H1 (cell line): Measurements from ENCODE around the gene METTL22. TPM values are rescaled to one million over a fixed set of nuclear protein-coding genes. Genes with fewer than 3 reads are reported as not detected.

Experiments
- CTCF ChIA-PET: fragments of 300-600 bp; sonication (Branson Sonifier 250); formaldehyde crosslinking; loops from one replicate; lab custom pipeline; 2021; ENCODE audit not compliant: partially characterized antibody; lab: Charles Lee
- POLR2A ChIA-PET: fragments of 300-600 bp; sonication (Branson Sonifier 250); formaldehyde crosslinking; loops from one replicate; lab custom pipeline; 2021; ENCODE audit warnings: inconsistent platforms; ENCODE audit not compliant: partially characterized antibody; lab: Charles Lee
- DNase-seq, 2 experiments: peaks; one replicate each; pipeline versions ENCODE4 v3.0.0 to v3.0.0-alpha.2; 2010 to 2022; ENCODE audit warnings: low spot score in 2 of 2, low read depth in 1 of 2, mixed read lengths in 1 of 2
- FAIRE-seq: peaks from 2 replicates; lab custom pipeline; 2011; peaks lifted over from hg19 to GRCh38; lab: Jason Lieb, UNC
- H2AFZ ChIP-seq: 2 replicates; pipeline ENCODE4 v1.8.1; 2012; ENCODE audit warnings: low read length, inconsistent platforms
- H2AK5ac ChIP-seq: 2 replicates; pipeline ENCODE4 v1.6.1; 2013; ENCODE audit warnings: low read depth, low read length
- H2BK120ac ChIP-seq: replicated peaks from 2 replicates; pipeline ENCODE3; 2013; ENCODE audit warnings: low read depth, low read length, inconsistent platforms
- H2BK12ac ChIP-seq: 2 replicates; pipeline ENCODE4 v1.6.1; 2013; ENCODE audit warnings: low read depth, low read length
- H2BK15ac ChIP-seq: 2 replicates; pipeline ENCODE4 v1.6.1; 2013; ENCODE audit warnings: low read length
- H2BK20ac ChIP-seq: 2 replicates; pipeline ENCODE4 v1.6.1; 2013; ENCODE audit warnings: low read length
- H2BK5ac ChIP-seq: 2 replicates; pipeline ENCODE4 v1.6.1; 2013; ENCODE audit warnings: low read depth, low read length
- H3K14ac ChIP-seq: 2 replicates; pipeline ENCODE4 v1.6.1; 2013; ENCODE audit warnings: inconsistent platforms; ENCODE audit not compliant: insufficient read length
- H3K18ac ChIP-seq: 2 replicates; pipeline ENCODE4 v1.6.1; 2013; ENCODE audit warnings: low read length; ENCODE audit errors: extremely low read depth
- H3K23ac ChIP-seq: 2 replicates; pipeline ENCODE4 v1.6.1; 2013; ENCODE audit warnings: inconsistent platforms; ENCODE audit not compliant: insufficient read length
- H3K23me2 ChIP-seq: 2 replicates; pipeline ENCODE4 v1.6.1; 2013; ENCODE audit warnings: low read depth, low read length
- H3K27ac ChIP-seq: 2 replicates; pipeline ENCODE4 v1.6.1; 2011; ENCODE audit warnings: low read depth, low read length, inconsistent platforms
- H3K27me3 ChIP-seq, 4 experiments: replicated peaks in 1 of 4; 1 replicate in 1 of 4; 2 replicates in 3 of 4; pipeline versions ENCODE4 v1.6.1 to v1.8.1; 2011 to 2013; ENCODE audit warnings: low read length in 3 of 4, mild to moderate bottlenecking in 3 of 4, inconsistent platforms in 2 of 4, mixed read lengths in 2 of 4, moderate library complexity in 1 of 4; ENCODE audit not compliant: control insufficient read depth in 3 of 4, insufficient read depth in 3 of 4; ENCODE audit errors: extremely low read depth in 1 of 4
- H3K36me3 ChIP-seq, 4 experiments: 2 replicates each; pipeline versions ENCODE4 v1.6.1 to v1.8.1; 2011 to 2013; ENCODE audit warnings: mild to moderate bottlenecking in 4 of 4, low read length in 3 of 4, moderate library complexity in 2 of 4, control low read depth in 1 of 4, inconsistent platforms in 1 of 4; ENCODE audit not compliant: insufficient read depth in 4 of 4, control insufficient read depth in 2 of 4
- H3K4ac ChIP-seq: replicated peaks from 2 replicates; pipeline ENCODE3; 2013; ENCODE audit warnings: low read length, low read depth, mixed read lengths, inconsistent platforms; ENCODE audit not compliant: insufficient read length
- H3K4me1 ChIP-seq, 4 experiments: replicated peaks in 1 of 4; 1 replicate in 1 of 4; 2 replicates in 3 of 4; pipeline versions ENCODE4 v1.6.1 to v1.8.1; 2011 to 2013; ENCODE audit warnings: low read length in 3 of 4, inconsistent platforms in 2 of 4, mixed read lengths in 1 of 4; ENCODE audit not compliant: insufficient read depth in 4 of 4, control insufficient read depth in 3 of 4
- H3K4me2 ChIP-seq, 2 experiments: 2 replicates each; pipeline versions ENCODE4 v1.6.1 to v1.8.1; 2011 to 2013; ENCODE audit warnings: low read depth in 2 of 2, low read length in 2 of 2, control low read depth in 1 of 2, inconsistent platforms in 1 of 2, mild to moderate bottlenecking in 1 of 2; ENCODE audit not compliant: insufficient read depth in 1 of 2
- H3K4me3 ChIP-seq, 4 experiments: fragments of 200-600, 300-600 bp in 1 of 4; sonication (generic), shearing (Covaris generic), sonication (Bioruptor Twin) in 1 of 4; 2 replicates each; pipeline versions ENCODE4 v1.5.1 to v1.8.1; 2011 to 2016; ENCODE audit warnings: low read length in 4 of 4, low read depth in 3 of 4, control low read depth in 2 of 4, inconsistent platforms in 2 of 4, mild to moderate bottlenecking in 2 of 4, mixed read lengths in 1 of 4, moderate library complexity in 1 of 4; ENCODE audit not compliant: insufficient read depth in 2 of 4; ENCODE audit errors: extremely low read depth in 1 of 4
- H3K56ac ChIP-seq: replicated peaks from 2 replicates; pipeline ENCODE3; 2013; ENCODE audit warnings: low read depth, mild to moderate bottlenecking, mixed read lengths, low read length, inconsistent platforms; ENCODE audit not compliant: insufficient read length
- H3K79me1 ChIP-seq: 2 replicates; pipeline ENCODE4 v1.6.1; 2013; ENCODE audit warnings: low read depth, low read length, control low read depth
- H3K79me2 ChIP-seq, 2 experiments: 2 replicates each; pipeline versions ENCODE4 v1.6.1 to v1.8.1; 2012 to 2013; ENCODE audit warnings: low read length in 2 of 2, mild to moderate bottlenecking in 2 of 2, inconsistent platforms in 1 of 2; ENCODE audit not compliant: insufficient read depth in 2 of 2, control insufficient read depth in 1 of 2
- H3K9ac ChIP-seq, 4 experiments: replicated peaks in 1 of 4; 1 replicate in 1 of 4; 2 replicates in 3 of 4; pipeline versions ENCODE4 v1.6.1 to v1.8.1; 2011 to 2013; ENCODE audit warnings: low read depth in 3 of 4, low read length in 3 of 4, control low read depth in 2 of 4, mild to moderate bottlenecking in 2 of 4, moderate library complexity in 2 of 4, inconsistent platforms in 1 of 4; ENCODE audit errors: extremely low read depth in 1 of 4
- H3K9me3 ChIP-seq, 2 experiments: 2 replicates each; pipeline versions ENCODE4 v1.6.1 to v1.8.1; 2012 to 2013; ENCODE audit warnings: mild to moderate bottlenecking in 2 of 2, moderate library complexity in 2 of 2, control low read depth in 1 of 2, inconsistent platforms in 1 of 2, low read depth in 1 of 2, low read length in 1 of 2, mixed read lengths in 1 of 2; ENCODE audit not compliant: insufficient read depth in 2 of 2
- H4K20me1 ChIP-seq, 2 experiments: replicated peaks in 1 of 2; 2 replicates each; pipeline versions ENCODE3 to v1.8.1; 2011 to 2013; ENCODE audit warnings: inconsistent platforms in 2 of 2, low read length in 2 of 2, mild to moderate bottlenecking in 1 of 2; ENCODE audit not compliant: insufficient read depth in 2 of 2, control insufficient read depth in 1 of 2
- H4K5ac ChIP-seq: 2 replicates; pipeline ENCODE4 v1.6.1; 2013; ENCODE audit warnings: low read length, low read depth, mixed read lengths, inconsistent platforms; ENCODE audit not compliant: insufficient read length
- H4K8ac ChIP-seq: 2 replicates; pipeline ENCODE4 v1.8.0; 2013; ENCODE audit warnings: mild to moderate bottlenecking, moderate library complexity, low read length, inconsistent platforms; ENCODE audit not compliant: insufficient read depth; ENCODE audit errors: extremely low read depth
- H4K91ac ChIP-seq: replicated peaks from 2 replicates; pipeline ENCODE3; 2013; ENCODE audit warnings: low read length, mixed read lengths, inconsistent platforms; ENCODE audit not compliant: insufficient read length
- EZH2 ChIP-seq: fragments of 200-600 bp; sonication (generic); IDR thresholded peaks from 2 replicates; pipeline ENCODE4 v1.7.1; 2012; ENCODE audit warnings: low read depth, mild to moderate bottlenecking, moderate library complexity, low read length, inconsistent platforms; ENCODE audit not compliant: severe bottlenecking
- GTF2F1 ChIP-seq: IDR thresholded peaks from 2 replicates; pipeline ENCODE4 v1.6.1; 2012; ENCODE audit warnings: low read depth, low read length, improper control_type of control experiment, borderline replicate concordance
- KDM4A ChIP-seq: IDR thresholded peaks from one replicate; pipeline ENCODE4 v1.7.1; 2012; ENCODE audit warnings: low read depth, mild to moderate bottlenecking, moderate library complexity, low read length, inconsistent platforms; ENCODE audit not compliant: severe bottlenecking
- MAFK ChIP-seq: IDR thresholded peaks from 2 replicates; pipeline ENCODE4 v1.6.1; 2012; ENCODE audit warnings: low read depth, mild to moderate bottlenecking, improper control_type of control experiment, low read length
- NRF1 ChIP-seq: IDR thresholded peaks from 2 replicates; pipeline ENCODE4 v1.6.1; 2011; ENCODE audit warnings: mild to moderate bottlenecking, low read depth, low read length, improper control_type of control experiment
- POU5F1 ChIP-seq: IDR thresholded peaks from 2 replicates; pipeline ENCODE4 v1.6.1; 2011; ENCODE audit warnings: low read depth, mild to moderate bottlenecking, low read length, moderate library complexity
- SIX5 ChIP-seq: IDR thresholded peaks from 2 replicates; pipeline ENCODE4 v1.6.1; 2011; ENCODE audit warnings: mild to moderate bottlenecking, low read depth, low read length
- SP1 ChIP-seq: IDR thresholded peaks from 2 replicates; pipeline ENCODE4 v1.6.1; 2011; ENCODE audit warnings: low read depth, low read length
- ZNF274 ChIP-seq: IDR thresholded peaks from 2 replicates; pipeline ENCODE4 v1.7.0; 2012; ENCODE audit warnings: low read length, borderline replicate concordance; ENCODE audit errors: extremely low read depth
- WGBS, 2 experiments: shearing (Covaris generic) in 1 of 2; methylation state at CpG; one replicate each; pipeline versions ENCODE4 v1.1.6 to v1.1.7; 2013 to 2015; ENCODE audit warnings: low lambda C conversion rate in 2 of 2, mixed read lengths in 2 of 2, inconsistent platforms in 1 of 2, low coverage in 1 of 2, missing lambda C conversion rate in 1 of 2; ENCODE audit not compliant: insufficient replicate concordance in 2 of 2, insufficient coverage in 1 of 2, insufficient read length in 1 of 2; ENCODE audit errors: extremely low coverage in 1 of 2, missing lambda C conversion rate in 1 of 2; 5-methylcytosine and 5-hydroxymethylcytosine counted together
- polyA plus RNA-seq, 7 experiments: library from polyadenylated mRNA; depleted of rRNA in 3 of 7; stranded (reverse) in 5 of 7; unstranded in 2 of 7; fragments of >200 nt in 5 of 7; fragments of 200-250 nt in 2 of 7; gene quantifications; 1 replicate in 5 of 7; 2 replicates in 1 of 7; 4 replicates in 1 of 7; pipeline versions ENCODE4 v1.2.1 to v1.2.3, GENCODE V29; 2011 to 2013; ENCODE audit warnings: missing spikeins in 2 of 7, mixed read lengths in 2 of 7
- total RNA-seq: library from RNA; stranded (reverse); fragmentation: NEBNext Ultra II Directional; extraction: Animal tissue kit (Norgen Biotek cat#: 25700); gene quantifications from 2 replicates; pipeline ENCODE4 v1.2.1, GENCODE V29; 2021
- TF ChIP-seq, protein P1 (sequence below), 3 experiments: IDR thresholded peaks; 1 replicate in 2 of 3; 2 replicates in 1 of 3; pipeline versions ENCODE4 v1.5.1 to v1.6.1; 2011; ENCODE audit warnings: low read length in 3 of 3, mild to moderate bottlenecking in 3 of 3, inconsistent platforms in 2 of 3, low read depth in 1 of 3, moderate library complexity in 1 of 3; ENCODE audit not compliant: insufficient read depth in 1 of 3; ENCODE audit errors: control extremely low read depth in 1 of 3
- TF ChIP-seq, protein P2 (sequence below): IDR thresholded peaks from 2 replicates; pipeline ENCODE4 v1.6.1; 2011; ENCODE audit warnings: low read depth, mild to moderate bottlenecking, low read length; ENCODE audit not compliant: insufficient read depth

METTL22 gene
- total and polyA plus RNA-seq, 2 of the 8 experiments (the other 6 are each of a cell fraction or from before 2014, with no cell fraction given), result 56.7 to 85.2 TPM

DNA sequence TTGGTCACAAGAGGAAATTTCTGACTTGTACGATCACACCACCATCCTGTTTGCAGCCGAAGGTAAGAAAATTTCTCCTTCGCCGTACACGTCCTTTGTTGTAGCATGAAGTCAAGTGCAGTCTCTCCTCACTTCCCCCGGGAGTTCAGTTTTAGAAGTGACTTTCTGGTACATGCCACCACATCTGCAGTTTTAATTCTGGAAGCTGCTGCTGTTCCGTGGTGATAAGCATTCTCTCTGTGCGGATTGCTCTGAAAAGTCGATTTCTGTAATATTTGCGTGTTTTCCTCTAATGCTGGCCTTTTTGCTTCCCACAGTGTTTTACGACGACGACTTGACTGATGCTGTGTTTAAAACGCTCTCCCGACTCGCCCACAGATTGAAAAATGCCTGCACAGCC is 20.6 kb downstream of the METTL22 start:
- no peaks in the 10 kb centered on the region; the same call in 1 of the 2 replicates for H3K79me1 ChIP-seq
- CTCF ChIA-PET, result interaction anchor here (1.7 to 2.4 kb wide), 2 partner anchors 11 to 70 kb away, joined by 7 to 8 read pairs; no protein-coding TSS in a partner anchor
- WGBS, 2 experiments, result 87% methylated on average over 16 of the region's 16 CpGs; no CpG with 5 or more reads in 1 of the 2 experiments
- H2BK5ac ChIP-seq, result no peak overlapping the region
- no peak overlapping the region for H3K4me2 ChIP-seq
- H3K56ac ChIP-seq, result no peak overlapping the region
- H3K23ac ChIP-seq, result no peak overlapping the region
- no peaks in the 10 kb centered on the region for H3K27me3 ChIP-seq
- H3K18ac ChIP-seq, result no peak overlapping the region
- peaks cover 48 to 85% (median 78%) of the 10 kb centered on the region in 4 experiments for H3K36me3 ChIP-seq
- no peak overlapping the region for H3K14ac ChIP-seq
- H2BK120ac ChIP-seq, result no peak overlapping the region
- H2AK5ac ChIP-seq, result no peak overlapping the region
- peaks cover 6 to 10% of the 10 kb centered on the region in 2 experiments for H4K20me1 ChIP-seq
- H3K27ac ChIP-seq, result no peak overlapping the region
- H3K4ac ChIP-seq, result no peak overlapping the region
- H4K8ac ChIP-seq, result no peak overlapping the region
- POLR2A ChIA-PET, result interaction anchor here (1.2 to 1.5 kb wide), 2 partner anchors 12 to 15 kb away, joined by 3 to 9 read pairs; no protein-coding TSS in a partner anchor
- no peak overlapping the region for H2BK15ac ChIP-seq
- no peaks in the 10 kb centered on the region for H3K4me1 ChIP-seq
- no peak overlapping the region for H2BK12ac ChIP-seq
- no peaks in the 10 kb centered on the region; the same call in 1 of the 2 replicates for H3K23me2 ChIP-seq
- H3K9me3 ChIP-seq, result no peaks in the 10 kb centered on the region
- H2AFZ ChIP-seq, result no peak overlapping the region
- FAIRE-seq (no peak), DNase-seq (no peak)
- H2BK20ac ChIP-seq, result no peak overlapping the region
- H3K79me2 ChIP-seq, result no peaks in the 10 kb centered on the region
- H3K9ac ChIP-seq, result no peak overlapping the region
- H4K91ac ChIP-seq, result no peak overlapping the region
- no peak overlapping the region for H4K5ac ChIP-seq
- no peak overlapping the region for H3K4me3 ChIP-seq
- TF ChIP-seq SIX5 (no peak), ZNF274 (no peak), EZH2 (no peak), MAFK (no peak), GTF2F1 (no peak), SP1 (no peak), POU5F1 (no peak), KDM4A (no peak), NRF1 (no peak)
- TF ChIP-seq, protein P1, sequence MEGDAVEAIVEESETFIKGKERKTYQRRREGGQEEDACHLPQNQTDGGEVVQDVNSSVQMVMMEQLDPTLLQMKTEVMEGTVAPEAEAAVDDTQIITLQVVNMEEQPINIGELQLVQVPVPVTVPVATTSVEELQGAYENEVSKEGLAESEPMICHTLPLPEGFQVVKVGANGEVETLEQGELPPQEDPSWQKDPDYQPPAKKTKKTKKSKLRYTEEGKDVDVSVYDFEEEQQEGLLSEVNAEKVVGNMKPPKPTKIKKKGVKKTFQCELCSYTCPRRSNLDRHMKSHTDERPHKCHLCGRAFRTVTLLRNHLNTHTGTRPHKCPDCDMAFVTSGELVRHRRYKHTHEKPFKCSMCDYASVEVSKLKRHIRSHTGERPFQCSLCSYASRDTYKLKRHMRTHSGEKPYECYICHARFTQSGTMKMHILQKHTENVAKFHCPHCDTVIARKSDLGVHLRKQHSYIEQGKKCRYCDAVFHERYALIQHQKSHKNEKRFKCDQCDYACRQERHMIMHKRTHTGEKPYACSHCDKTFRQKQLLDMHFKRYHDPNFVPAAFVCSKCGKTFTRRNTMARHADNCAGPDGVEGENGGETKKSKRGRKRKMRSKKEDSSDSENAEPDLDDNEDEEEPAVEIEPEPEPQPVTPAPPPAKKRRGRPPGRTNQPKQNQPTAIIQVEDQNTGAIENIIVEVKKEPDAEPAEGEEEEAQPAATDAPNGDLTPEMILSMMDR (IDR thresholded peaks at IDR 0.05; ENCODE audit: control extremely low read depth in 1 of 3, insufficient read depth in 1 of 3, low read depth in 1 of 3, low read length in 3 of 3), result no peak
- TF ChIP-seq, protein P2, sequence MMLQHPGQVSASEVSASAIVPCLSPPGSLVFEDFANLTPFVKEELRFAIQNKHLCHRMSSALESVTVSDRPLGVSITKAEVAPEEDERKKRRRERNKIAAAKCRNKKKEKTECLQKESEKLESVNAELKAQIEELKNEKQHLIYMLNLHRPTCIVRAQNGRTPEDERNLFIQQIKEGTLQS, result no peak
